IMR-90 (cell line): ENCODE data around the gene REXO1. TPM values are rescaled to one million over a fixed set of nuclear protein-coding genes. Genes with fewer than 3 reads are reported as not detected.

Source experiments
- ATAC-seq: fragments of 200-7000 bp; cut with Tn5 transposase; 2 replicates; pipeline ENCODE4 v1.9.1; 2020; ENCODE audit warnings: low read depth, mild to moderate bottlenecking, moderate library complexity
- BruUV-seq: library from RNA; stranded (reverse); fragments of 400-500 nt; replicated peaks from 2 replicates; lab custom pipeline; 2021; lab: Mats Ljungman, UMichigan
- CTCF ChIA-PET: fragments of 300-600 bp; formaldehyde crosslinking; extraction: SDS; loops from one replicate; lab custom pipeline; 2021; ENCODE audit warnings: antibody characterized with exemption; lab: Yijun Ruan, JAX
- POLR2A ChIA-PET: fragments of 300-600 bp; sonication (Branson Sonifier 250); formaldehyde crosslinking; loops from one replicate; lab custom pipeline; 2022; ENCODE audit warnings: antibody characterized with exemption; ENCODE audit not compliant: unreplicated experiment; lab: Charles Lee
- DNase-seq: peaks from one replicate; pipeline ENCODE4 v3.0.0; 2013
- H2AFZ ChIP-seq: replicated peaks from 2 replicates; pipeline ENCODE3; 2013; ENCODE audit warnings: low read length, mild to moderate bottlenecking; ENCODE audit not compliant: poor library complexity
- H2AK5ac ChIP-seq: 2 replicates; pipeline ENCODE4 v1.6.1; 2013; ENCODE audit warnings: low read depth, low read length, inconsistent platforms
- H2AK9ac ChIP-seq: replicated peaks from 2 replicates; pipeline ENCODE3; 2013; ENCODE audit warnings: mild to moderate bottlenecking, low read depth, low read length, moderate library complexity; ENCODE audit not compliant: poor library complexity
- H2BK120ac ChIP-seq: 2 replicates; pipeline ENCODE4 v1.6.1; 2013; ENCODE audit warnings: low read depth, low read length, inconsistent platforms
- H2BK15ac ChIP-seq: 3 replicates; pipeline ENCODE4 v1.6.1; 2013; ENCODE audit warnings: low read depth, low read length, inconsistent platforms
- H2BK20ac ChIP-seq: 2 replicates; pipeline ENCODE4 v1.6.1; 2013; ENCODE audit warnings: low read depth, mild to moderate bottlenecking, inconsistent platforms, low read length, moderate library complexity
- H2BK5ac ChIP-seq: 2 replicates; pipeline ENCODE4 v1.6.1; 2013; ENCODE audit warnings: mild to moderate bottlenecking, low read depth, low read length, inconsistent platforms; ENCODE audit not compliant: poor library complexity, severe bottlenecking
- H3K14ac ChIP-seq: replicated peaks from 2 replicates; pipeline ENCODE4 v1.6.1; 2013; ENCODE audit warnings: low read depth, low read length, inconsistent platforms
- H3K18ac ChIP-seq: 2 replicates; pipeline ENCODE4 v1.6.1; 2013; ENCODE audit warnings: low read depth, low read length, control low read depth
- H3K23ac ChIP-seq: 2 replicates; pipeline ENCODE4 v1.6.1; 2013; ENCODE audit warnings: low read depth, low read length, inconsistent platforms
- H3K27ac ChIP-seq: 2 replicates; pipeline ENCODE4 v1.5.1; 2013; ENCODE audit warnings: mild to moderate bottlenecking, control low read depth, low read length; ENCODE audit not compliant: insufficient read depth
- H3K27me3 ChIP-seq: 2 replicates; pipeline ENCODE4 v1.6.1; 2013; ENCODE audit warnings: low read length; ENCODE audit not compliant: control insufficient read depth, insufficient read depth
- H3K36me3 ChIP-seq: 2 replicates; pipeline ENCODE4 v1.6.1; 2013; ENCODE audit warnings: low read length, mixed read lengths; ENCODE audit not compliant: control insufficient read depth, insufficient read depth
- H3K4ac ChIP-seq: 2 replicates; pipeline ENCODE4 v1.6.1; 2013; ENCODE audit warnings: low read depth, low read length, inconsistent platforms
- H3K4me1 ChIP-seq: 2 replicates; pipeline ENCODE4 v1.6.1; 2013; ENCODE audit warnings: low read length, mixed read lengths; ENCODE audit not compliant: control insufficient read depth, insufficient read depth
- H3K4me2 ChIP-seq: 2 replicates; pipeline ENCODE4 v1.6.1; 2013; ENCODE audit warnings: low read depth, mild to moderate bottlenecking, control low read depth, low read length, moderate library complexity
- H3K4me3 ChIP-seq: 2 replicates; pipeline ENCODE4 v1.5.1; 2013; ENCODE audit warnings: low read depth, mild to moderate bottlenecking, control low read depth, low read length, moderate library complexity; ENCODE audit not compliant: insufficient read depth
- H3K56ac ChIP-seq: 2 replicates; pipeline ENCODE4 v1.6.1; 2013; ENCODE audit warnings: low read length, inconsistent platforms; ENCODE audit not compliant: insufficient read depth; ENCODE audit errors: extremely low read depth
- H3K79me1 ChIP-seq, 2 experiments: 2 replicates each; pipeline ENCODE4 v1.6.1; 2013; ENCODE audit warnings: low read length in 2 of 2, inconsistent platforms in 1 of 2, low read depth in 1 of 2
- H3K9ac ChIP-seq: 2 replicates; pipeline ENCODE4 v1.6.1; 2013; ENCODE audit warnings: low read depth, low read length, control low read depth
- H3K9me1 ChIP-seq: 2 replicates; pipeline ENCODE4 v1.6.1; 2013; ENCODE audit warnings: low read length, inconsistent platforms; ENCODE audit not compliant: insufficient read depth
- H3K9me3 ChIP-seq: 2 replicates; pipeline ENCODE4 v1.6.1; 2013; ENCODE audit warnings: low read length; ENCODE audit not compliant: control insufficient read depth, insufficient read depth
- H4K20me1 ChIP-seq: 2 replicates; pipeline ENCODE4 v1.6.1; 2013; ENCODE audit warnings: low read length, inconsistent platforms; ENCODE audit not compliant: insufficient read depth
- H4K5ac ChIP-seq: 2 replicates; pipeline ENCODE4 v1.6.1; 2013; ENCODE audit warnings: mild to moderate bottlenecking, low read depth, low read length, control low read depth
- H4K8ac ChIP-seq, 2 experiments: 2 replicates each; pipeline ENCODE4 v1.6.1; 2013; ENCODE audit warnings: low read depth in 2 of 2, low read length in 2 of 2, control low read depth in 1 of 2, inconsistent platforms in 1 of 2
- H4K91ac ChIP-seq: 2 replicates; pipeline ENCODE4 v1.6.1; 2013; ENCODE audit warnings: low read depth, low read length, inconsistent platforms; ENCODE audit not compliant: insufficient read depth
- BHLHE40 ChIP-seq: fragments of 150-350 bp; IDR thresholded peaks from 2 replicates; pipeline ENCODE4 v1.6.1; 2016; ENCODE audit warnings: mild to moderate bottlenecking, low read depth, low read length
- CEBPB ChIP-seq: IDR thresholded peaks from 2 replicates; pipeline ENCODE4 v1.6.1; 2012; ENCODE audit warnings: low read depth, low read length, improper control_type of control experiment
- CHD1 ChIP-seq: IDR thresholded peaks from 2 replicates; pipeline ENCODE4 v1.6.1; 2012; ENCODE audit warnings: low read depth, low read length, improper control_type of control experiment
- CTCF ChIP-seq: conservative IDR thresholded peaks from 2 replicates; pipeline ENCODE4 v1.5.1; 2012; ENCODE audit warnings: mild to moderate bottlenecking, low read depth, low read length, improper control_type of control experiment
- ELK1 ChIP-seq: fragments of 150-350 bp; IDR thresholded peaks from 2 replicates; pipeline ENCODE4 v1.6.1; 2016; ENCODE audit warnings: low read depth, mild to moderate bottlenecking, low read length, moderate library complexity, borderline replicate concordance
- FOS ChIP-seq: fragments of 150-350 bp; IDR thresholded peaks from 2 replicates; pipeline ENCODE4 v1.6.1; 2016; ENCODE audit warnings: low read depth, low read length
- MAFK ChIP-seq: IDR thresholded peaks from 2 replicates; pipeline ENCODE4 v1.6.1; 2012; ENCODE audit warnings: low read depth, low read length, improper control_type of control experiment
- MAZ ChIP-seq: IDR thresholded peaks from 2 replicates; pipeline ENCODE4 v1.6.1; 2012; ENCODE audit warnings: low read depth, mild to moderate bottlenecking, low read length, improper control_type of control experiment, moderate library complexity, borderline replicate concordance
- MXI1 ChIP-seq: IDR thresholded peaks from 2 replicates; pipeline ENCODE4 v1.6.1; 2012; ENCODE audit warnings: low read depth, mild to moderate bottlenecking, low read length, moderate library complexity, borderline replicate concordance
- NFE2L2 ChIP-seq: fragments of 150-350 bp; IDR thresholded peaks from 2 replicates; pipeline ENCODE4 v1.6.1; 2016; ENCODE audit warnings: low read depth, mild to moderate bottlenecking, low read length
- POLR2A ChIP-seq: IDR thresholded peaks from 2 replicates; pipeline ENCODE4 v1.6.1; 2012; ENCODE audit warnings: mild to moderate bottlenecking, low read depth, low read length
- RAD21 ChIP-seq: IDR thresholded peaks from 2 replicates; pipeline ENCODE4 v1.6.1; 2012; ENCODE audit warnings: low read length, improper control_type of control experiment
- RCOR1 ChIP-seq: IDR thresholded peaks from 2 replicates; pipeline ENCODE4 v1.6.1; 2012; ENCODE audit warnings: mild to moderate bottlenecking, low read length, improper control_type of control experiment; ENCODE audit not compliant: insufficient replicate concordance
- RFX5 ChIP-seq: IDR thresholded peaks from 2 replicates; pipeline ENCODE4 v1.8.0; 2012; ENCODE audit warnings: low read depth, mild to moderate bottlenecking, low read length, moderate library complexity
- SMC3 ChIP-seq: fragments of 150-350 bp; IDR thresholded peaks from 2 replicates; pipeline ENCODE4 v1.6.1; 2016; ENCODE audit warnings: low read depth, mild to moderate bottlenecking, antibody characterized with exemption, low read length, moderate library complexity
- WGBS, 2 experiments: methylation state at CpG; one replicate each; pipeline versions ENCODE4 v1.1.5 to v1.1.7; 2013; ENCODE audit warnings: missing lambda C conversion rate in 2 of 2; ENCODE audit not compliant: insufficient read length in 1 of 2; ENCODE audit errors: extremely low coverage in 2 of 2; 5-methylcytosine and 5-hydroxymethylcytosine counted together
- dilution Hi-C: fragments of 300-500 bp; cut with HindIII; formaldehyde crosslinking; loops from one replicate; pipeline ENCODE4 v1.14.3; 2018; ENCODE audit warnings: low sequenced_read_pairs; ENCODE audit not compliant: unreplicated experiment
- in situ Hi-C: fragments of 300-500 bp; cut with MboI; formaldehyde crosslinking; loops from 3 replicates; pipeline ENCODE4 v1.14.3; 2019; ENCODE audit warnings: low sequenced_read_pairs, inconsistent platforms, mixed read lengths
- intact Hi-C: fragments of 100-400 bp; cut with micrococcal nuclease; formaldehyde crosslinking; loops from 2 replicates; pipeline ENCODE4 v1.10.0; 2022
- polyA plus RNA-seq, 3 experiments: library from polyadenylated mRNA; depleted of rRNA; stranded (reverse); fragments of >200 nt; gene quantifications; 2 replicates each; pipeline ENCODE4 v1.2.3, GENCODE V29; 2012; ENCODE audit warnings: low replicate concordance in 1 of 3
- total RNA-seq: library from RNA; depleted of rRNA; stranded (reverse); fragments of >200 nt; gene quantifications from 2 replicates; pipeline ENCODE4 v1.2.3, GENCODE V29; 2012

Gene REXO1
- total and polyA plus RNA-seq, 2 of the 4 experiments (the other 2 are of a cell fraction), result 1.4 to 63.7 TPM

- no peak overlapping the region for H2BK5ac ChIP-seq
- no peak overlapping the region for H2AFZ ChIP-seq
- DNase-seq, result no peak
- H4K91ac ChIP-seq, result no peak overlapping the region
- H3K14ac ChIP-seq, result no peak overlapping the region
- no peak overlapping the region for H2AK5ac ChIP-seq
- peaks cover 4% of the 10 kb centered on the region; the same call in 1 of the 2 replicates for H3K4me1 ChIP-seq
- no peak overlapping the region for H2BK20ac ChIP-seq
- no peak overlapping the region for H3K18ac ChIP-seq
- no peak overlapping the region for H4K8ac ChIP-seq
- dilution Hi-C loops (no loop called here), in situ Hi-C loops (no loop called here), intact Hi-C loops (no loop called here)
- 94% methylated on average over 31 of the region's 57 CpGs; no CpG with 5 or more reads in 1 of the 2 experiments for WGBS, 2 experiments
- H3K4me3 ChIP-seq, result no peak overlapping the region
- peaks cover 6 to 50% of the 10 kb centered on the region in 2 experiments for H3K79me1 ChIP-seq
- no peak overlapping the region for H3K9ac ChIP-seq
- H3K9me1 ChIP-seq, result no peaks in the 10 kb centered on the region
- no peak overlapping the region for H2BK15ac ChIP-seq
- no peak for ATAC-seq
- H4K20me1 ChIP-seq, result peaks cover 45% of the 10 kb centered on the region
- H3K4ac ChIP-seq, result no peak overlapping the region
- no peak overlapping the region for H2BK120ac ChIP-seq
- H3K56ac ChIP-seq, result no peak overlapping the region
- no peak overlapping the region for H3K23ac ChIP-seq
- H2AK9ac ChIP-seq, result no peak overlapping the region
- no peaks in the 10 kb centered on the region for H3K27me3 ChIP-seq
- POLR2A ChIA-PET, result no interaction called here
- no peak overlapping the region for H3K27ac ChIP-seq
- no peak overlapping the region for H4K5ac ChIP-seq
- H3K9me3 ChIP-seq, result no peaks in the 10 kb centered on the region
- BruUV-seq, result no TSS peak
- no peak overlapping the region for H3K4me2 ChIP-seq
- peaks cover 13% of the 10 kb centered on the region; the same call in 1 of the 2 replicates for H3K36me3 ChIP-seq
- CTCF ChIA-PET, result interaction anchor here (0.7 kb wide), 1 partner anchor 28 kb away, joined by 3 read pairs; no protein-coding TSS in a partner anchor
- TF ChIP-seq BHLHE40 (no peak), NFE2L2 (no peak), POLR2A (no peak), FOS (no peak), RAD21 (no peak), CEBPB (no peak), RCOR1 (no peak), CTCF (no peak), RFX5 (no peak), MAFK (no peak), CHD1 (no peak), MAZ (no peak), ELK1 (no peak), MXI1 (no peak), SMC3 (no peak)
These were observed 19.7 kb downstream of the REXO1 start for GRCh38 chr19:1828279-1829238.
